GM21576 (cell line): Measurements from ENCODE around the gene FAM181B.

ENCODE experiments used
- ATAC-seq: cut with Tn5 transposase; IDR thresholded peaks from one replicate; pipeline ENCODE4 v1.9.1; 2021; ENCODE audit warnings: mild to moderate bottlenecking, moderate library complexity; ENCODE audit not compliant: unreplicated experiment

The FAM181B gene

GRCh38 chr11:82686211-82686610, 47.5 kb downstream of the FAM181B start:
- ATAC-seq = no peak

GRCh38 chr11:82683029-82683428, 50.6 kb downstream of the FAM181B start:
- no peak for ATAC-seq

- peak; percentile 75 for ATAC-seq
These were observed 51.5 kb downstream of the FAM181B start for GRCh38 chr11:82682003-82682751.

- ATAC-seq = no peak
These were observed 53.4 kb downstream of the FAM181B start for GRCh38 chr11:82680252-82680651.
